SK-N-SH (cell line): ENCODE results near the gene CRYBA1. TPM values are rescaled to one million over a fixed set of nuclear protein-coding genes. Genes with fewer than 3 reads are reported as not detected.
A peak's percentile ranks its signal among the peaks of the same experiment; 100 is the strongest.
"Not testable (repeated sequence)": the region's sequence is repeated elsewhere in the genome, so short reads cannot be mapped to it uniquely, and the experiment has no call there.

ENCODE experiments used
- CTCF ChIA-PET: fragments of 300-600, 350-600 bp; formaldehyde crosslinking; extraction: SDS; loops from one replicate; lab custom pipeline; 2021; lab: Yijun Ruan, JAX
- POLR2A ChIA-PET: fragments of 350-600 bp; sonication (Branson Sonifier 250); formaldehyde crosslinking; extraction: SDS; loops from one replicate; lab custom pipeline; 2020; ENCODE audit warnings: antibody characterized with exemption, inconsistent platforms; lab: Yijun Ruan, JAX
- DNase-seq: peaks from one replicate; pipeline ENCODE4 v3.0.0; 2012
- H2AFZ ChIP-seq: fragments of 200-600 bp; sonication (generic); 2 replicates; pipeline ENCODE4 v1.8.1; 2016; ENCODE audit warnings: antibody characterized with exemption, mild to moderate bottlenecking, low read depth
- H3F3A ChIP-seq: fragments of 200-600 bp; sonication (generic); replicated peaks from 2 replicates; pipeline ENCODE3; 2016; ENCODE audit warnings: antibody characterized with exemption, mild to moderate bottlenecking; ENCODE audit not compliant: insufficient read depth
- H3K27ac ChIP-seq, 2 experiments: fragments of 200-500 bp in 1 of 2; fragments of 200-600 bp in 1 of 2; sonication (Bioruptor generic) in 1 of 2; sonication (generic), shearing (Covaris generic) in 1 of 2; 2 replicates each; pipeline versions ENCODE4 v1.5.1 to v1.6.1; 2014 to 2016; ENCODE audit warnings: low read depth in 2 of 2, inconsistent platforms in 1 of 2, low read length in 1 of 2, mild to moderate bottlenecking in 1 of 2, mixed read lengths in 1 of 2
- H3K27me3 ChIP-seq: fragments of 200-600 bp; sonication (generic), shearing (Covaris generic); 2 replicates; pipeline ENCODE4 v1.6.1; 2016; ENCODE audit warnings: mixed run types; ENCODE audit not compliant: insufficient read depth
- H3K36me3 ChIP-seq, 2 experiments: fragments of 200-500 bp in 1 of 2; fragments of 200-600 bp in 1 of 2; sonication (Bioruptor generic) in 1 of 2; sonication (generic) in 1 of 2; replicated peaks in 1 of 2; 2 replicates each; pipeline versions ENCODE3 to v1.5.1; 2014 to 2016; ENCODE audit warnings: low read length in 1 of 2, mild to moderate bottlenecking in 1 of 2; ENCODE audit not compliant: insufficient read depth in 2 of 2, control insufficient read depth in 1 of 2
- H3K4me1 ChIP-seq, 2 experiments: fragments of 200-500 bp in 1 of 2; fragments of 200-600 bp in 1 of 2; sonication (Bioruptor generic) in 1 of 2; sonication (generic), shearing (Covaris generic) in 1 of 2; 2 replicates each; pipeline versions ENCODE4 v1.5.1 to v1.6.1; 2014 to 2016; ENCODE audit warnings: low read depth in 1 of 2, low read length in 1 of 2, mixed run types in 1 of 2; ENCODE audit not compliant: insufficient read depth in 2 of 2, control insufficient read depth in 1 of 2
- H3K4me2 ChIP-seq: fragments of 200-600 bp; sonication (generic), shearing (Covaris generic); 2 replicates; pipeline ENCODE4 v1.6.1; 2017; ENCODE audit warnings: mixed run types
- H3K4me3 ChIP-seq, 2 experiments: fragments of 200-500 bp in 1 of 2; fragments of 200-600 bp in 1 of 2; sonication (Bioruptor generic) in 1 of 2; sonication (generic), shearing (Covaris generic) in 1 of 2; 2 replicates each; pipeline versions ENCODE4 v1.5.1 to v1.8.1; 2014 to 2016; ENCODE audit warnings: low read depth in 2 of 2, inconsistent platforms in 1 of 2, low read length in 1 of 2, mild to moderate bottlenecking in 1 of 2, mixed read lengths in 1 of 2, moderate library complexity in 1 of 2
- H3K79me2 ChIP-seq: fragments of 200-600 bp; sonication (generic); 2 replicates; pipeline ENCODE4 v1.8.1; 2017; ENCODE audit warnings: mild to moderate bottlenecking; ENCODE audit not compliant: insufficient read depth
- H3K9ac ChIP-seq: fragments of 200-600 bp; sonication (generic); 2 replicates; pipeline ENCODE4 v1.6.1; 2017; ENCODE audit warnings: mixed run types
- H3K9me2 ChIP-seq: fragments of 200-600 bp; sonication (generic); 2 replicates; pipeline ENCODE4 v1.6.1; 2017; ENCODE audit warnings: mixed run types
- H3K9me3 ChIP-seq: fragments of 200-600 bp; sonication (generic); 2 replicates; pipeline ENCODE4 v1.6.1; 2017; ENCODE audit warnings: mixed run types, mild to moderate bottlenecking, moderate library complexity
- H4K20me1 ChIP-seq: fragments of 200-600 bp; sonication (generic); 2 replicates; pipeline ENCODE4 v1.6.1; 2017; ENCODE audit warnings: mild to moderate bottlenecking, mixed run types; ENCODE audit not compliant: insufficient read depth
- EP300 ChIP-seq, 2 experiments: IDR thresholded peaks; 2 replicates each; pipeline versions ENCODE4 v1.4.0 to v1.6.1; 2012; ENCODE audit warnings: borderline replicate concordance in 1 of 2, low read depth in 1 of 2, low read length in 1 of 2
- EZH2phosphoT487 ChIP-seq: fragments of 200-600 bp; sonication (generic); IDR thresholded peaks from 2 replicates; pipeline ENCODE4 v1.6.1; 2017; ENCODE audit warnings: low read depth, mixed run types, mild to moderate bottlenecking, antibody characterized with exemption, moderate library complexity, borderline replicate concordance
- FOSL2 ChIP-seq: IDR thresholded peaks from 2 replicates; pipeline ENCODE4 v1.4.0; 2012; ENCODE audit warnings: low read depth, mild to moderate bottlenecking, moderate library complexity, borderline replicate concordance
- FOXM1 ChIP-seq: IDR thresholded peaks from 2 replicates; pipeline ENCODE4 v1.4.0; 2012; ENCODE audit warnings: low read depth, mild to moderate bottlenecking
- GABPA ChIP-seq: IDR thresholded peaks from 2 replicates; pipeline ENCODE4 v1.4.0; 2012; ENCODE audit warnings: low read depth, mild to moderate bottlenecking
- GATA2 ChIP-seq: sonication (generic); formaldehyde crosslinking; IDR thresholded peaks from 2 replicates; pipeline ENCODE4 v1.5.0; 2020; ENCODE audit warnings: mild to moderate bottlenecking, missing genetic modification reagents
- NFIC ChIP-seq: IDR thresholded peaks from 2 replicates; pipeline ENCODE4 v1.4.0; 2012; ENCODE audit warnings: borderline replicate concordance
- NRF1 ChIP-seq: IDR thresholded peaks from 2 replicates; pipeline ENCODE4 v1.6.1; 2012; ENCODE audit warnings: low read depth, mild to moderate bottlenecking, low read length
- POLR2AphosphoS5 ChIP-seq: IDR thresholded peaks from 2 replicates; pipeline ENCODE4 v1.6.1; 2012; ENCODE audit warnings: low read depth, low read length
- RAD21 ChIP-seq: IDR thresholded peaks from 2 replicates; pipeline ENCODE4 v1.6.1; 2012; ENCODE audit warnings: mild to moderate bottlenecking, low read length
- RFX5 ChIP-seq: IDR thresholded peaks from 2 replicates; pipeline ENCODE4 v1.6.1; 2012; ENCODE audit warnings: mild to moderate bottlenecking, improper control_type of control experiment, low read length
- USF1 ChIP-seq: IDR thresholded peaks from 2 replicates; pipeline ENCODE4 v1.4.0; 2012; ENCODE audit warnings: low read depth, borderline replicate concordance
- USF2 ChIP-seq: fragments of 150-350 bp; IDR thresholded peaks from 2 replicates; pipeline ENCODE4 v1.6.1; 2017; ENCODE audit warnings: antibody characterized with exemption, low read length, low read depth, borderline replicate concordance
- WGBS: methylation state at CpG from one replicate; pipeline ENCODE4 v1.1.6; 2017; ENCODE audit warnings: low lambda C conversion rate; 5-methylcytosine and 5-hydroxymethylcytosine counted together
- polyA plus RNA-seq, 3 experiments: library from polyadenylated mRNA; depleted of rRNA; stranded (reverse); fragments of >200 nt; gene quantifications; 2 replicates each; pipeline ENCODE4 v1.2.3, GENCODE V29; 2012
- TF ChIP-seq, protein P1 (sequence below): IDR thresholded peaks from 2 replicates; pipeline ENCODE4 v1.4.0; 2012; ENCODE audit warnings: low read depth, borderline replicate concordance

The CRYBA1 gene
- polyA plus RNA-seq, 1 of the 3 experiments (the other 2 are of a cell fraction) = not detected

DNA sequence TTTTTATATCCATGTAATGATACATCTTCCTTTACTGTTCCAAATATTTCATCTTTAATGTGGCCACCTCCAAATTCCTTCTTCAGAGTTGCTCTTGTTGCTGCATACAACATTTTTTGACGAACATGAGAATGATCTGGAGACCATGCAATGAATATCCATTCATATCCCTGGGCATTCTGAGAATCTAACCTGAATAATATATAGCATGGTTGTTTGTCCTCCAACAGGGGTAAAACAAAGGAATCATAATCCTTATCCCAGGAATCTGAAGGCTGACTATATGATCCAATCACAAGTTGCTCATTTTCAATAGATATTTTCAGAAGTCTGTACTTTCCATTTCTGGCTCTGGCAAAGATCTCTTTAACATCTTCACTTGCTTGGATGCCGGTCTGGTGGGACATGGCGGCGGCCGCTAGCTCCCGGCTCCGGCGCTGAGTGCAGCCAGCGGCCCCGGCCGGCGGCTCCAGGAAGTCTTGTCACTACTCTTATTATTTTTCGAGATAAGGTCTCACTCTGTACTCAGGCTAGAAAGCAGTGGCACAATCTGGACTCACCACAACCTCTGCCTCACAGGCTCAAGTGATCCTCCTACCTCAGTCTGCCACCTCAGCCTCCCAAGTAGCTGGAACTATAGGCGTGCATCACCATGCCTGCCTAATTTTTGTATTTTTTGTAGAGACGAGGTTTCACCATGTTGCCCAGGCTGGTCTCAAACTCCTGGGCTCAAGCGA is 42.4 kb upstream of the CRYBA1 start:
- H2AFZ ChIP-seq, H3K27ac ChIP-seq, DNase-seq, H3F3A ChIP-seq, H3K9me3 ChIP-seq, H3K9me2 ChIP-seq, H3K27me3 ChIP-seq, H3K4me3 ChIP-seq, H3K9ac ChIP-seq, H3K4me1 ChIP-seq, H3K4me2 ChIP-seq, POLR2A ChIA-PET, H3K79me2 ChIP-seq, H3K36me3 ChIP-seq, H4K20me1 ChIP-seq: not testable (repeated sequence)
- 89% methylated on average over 16 of the region's 16 CpGs for WGBS
- CTCF ChIA-PET = interaction anchor here (0.9 to 1.8 kb wide), 7 partner anchors 9 to 88 kb away, joined by 3 to 10 read pairs (median 3); partner anchors contain the start of gene MYO18A

- no peaks in the 10 kb centered on the region for H3K9me2 ChIP-seq
- H3K27me3 ChIP-seq = no peaks in the 10 kb centered on the region
- H3K4me3 ChIP-seq = no peak overlapping the region
- H2AFZ ChIP-seq = no peak overlapping the region
- no peak overlapping the region for H3K27ac ChIP-seq
- H3K79me2 ChIP-seq = no peaks in the 10 kb centered on the region
- H3K36me3 ChIP-seq = no peaks in the 10 kb centered on the region
- H3K4me1 ChIP-seq = no peaks in the 10 kb centered on the region; a peak in 1 of 4 replicates
- H3K4me2 ChIP-seq = no peak overlapping the region
- POLR2A ChIA-PET = no interaction called here
- TF ChIP-seq EZH2phosphoT487 (no peak), NRF1 (no peak), GATA2 (CRISPR knock-in tag) (peak; percentile 47), USF1 (no peak), USF2 (no peak), RAD21 (no peak)
- TF ChIP-seq, all 33 proteins: peak for 1
- H3F3A ChIP-seq = no peaks in the 10 kb centered on the region
- no peaks in the 10 kb centered on the region for H3K9me3 ChIP-seq
- WGBS = 92% methylated on average over 2 of the region's 2 CpGs
- H3K9ac ChIP-seq = no peak overlapping the region
- CTCF ChIA-PET = interaction anchor here (0.9 to 1.8 kb wide), 9 partner anchors 9 to 81 kb away, joined by 3 to 10 read pairs (median 3); partner anchors contain the start of gene MYO18A
- DNase-seq = peak; percentile 46
- no peaks in the 10 kb centered on the region for H4K20me1 ChIP-seq
Measured at GRCh38 chr17:29205047-29205446, 41.6 kb upstream of the CRYBA1 start.

DNA sequence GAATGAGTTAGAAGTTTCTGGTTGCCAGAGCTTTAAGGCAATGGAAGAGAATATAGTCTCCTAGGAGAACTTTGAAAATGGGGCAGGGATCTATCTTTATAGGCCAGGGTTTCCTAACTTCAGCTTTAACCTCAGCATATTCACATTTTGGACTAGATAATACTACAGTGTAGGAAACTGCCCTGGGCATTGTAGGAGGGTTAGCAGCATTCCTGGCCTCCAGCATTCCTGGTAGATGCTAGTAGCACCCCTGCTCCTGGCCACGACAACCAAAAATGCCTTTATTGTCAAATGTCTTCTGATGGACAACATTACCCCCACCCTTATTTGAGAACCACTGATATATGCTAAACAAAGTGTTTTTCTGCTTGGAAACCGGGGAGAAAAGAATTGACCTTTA is 38.7 kb upstream of the CRYBA1 start:
- H3K4me3 ChIP-seq = no peak overlapping the region
- H3K27ac ChIP-seq = no peak overlapping the region
- H3K9me2 ChIP-seq = no peaks in the 10 kb centered on the region
- DNase-seq = no peak
- TF ChIP-seq FOSL2 (no peak), FOXM1 (no peak), GATA2 (CRISPR knock-in tag) (no peak), EP300 (IDR thresholded peaks at IDR 0.05; ENCODE audit: borderline replicate concordance in 1 of 2, low read depth in 1 of 2, low read length in 1 of 2) (no peak), RFX5 (no peak), GABPA (no peak), NFIC (no peak), USF1 (no peak), POLR2AphosphoS5 (no peak)
- TF ChIP-seq, protein P1, sequence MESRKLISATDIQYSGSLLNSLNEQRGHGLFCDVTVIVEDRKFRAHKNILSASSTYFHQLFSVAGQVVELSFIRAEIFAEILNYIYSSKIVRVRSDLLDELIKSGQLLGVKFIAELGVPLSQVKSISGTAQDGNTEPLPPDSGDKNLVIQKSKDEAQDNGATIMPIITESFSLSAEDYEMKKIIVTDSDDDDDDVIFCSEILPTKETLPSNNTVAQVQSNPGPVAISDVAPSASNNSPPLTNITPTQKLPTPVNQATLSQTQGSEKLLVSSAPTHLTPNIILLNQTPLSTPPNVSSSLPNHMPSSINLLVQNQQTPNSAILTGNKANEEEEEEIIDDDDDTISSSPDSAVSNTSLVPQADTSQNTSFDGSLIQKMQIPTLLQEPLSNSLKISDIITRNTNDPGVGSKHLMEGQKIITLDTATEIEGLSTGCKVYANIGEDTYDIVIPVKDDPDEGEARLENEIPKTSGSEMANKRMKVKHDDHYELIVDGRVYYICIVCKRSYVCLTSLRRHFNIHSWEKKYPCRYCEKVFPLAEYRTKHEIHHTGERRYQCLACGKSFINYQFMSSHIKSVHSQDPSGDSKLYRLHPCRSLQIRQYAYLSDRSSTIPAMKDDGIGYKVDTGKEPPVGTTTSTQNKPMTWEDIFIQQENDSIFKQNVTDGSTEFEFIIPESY = no peak
- POLR2A ChIA-PET = no interaction called here
- no peak overlapping the region for H3K4me2 ChIP-seq
- H3K4me1 ChIP-seq = no peaks in the 10 kb centered on the region; a peak in 1 of 4 replicates
- CTCF ChIA-PET = interaction anchor here (0.6 to 19.8 kb wide), 6 partner anchors 9 to 140 kb away, joined by 3 to 438 read pairs (median 14); partner anchors contain the start of gene MYO18A
- no peak overlapping the region for H3K9ac ChIP-seq
- H2AFZ ChIP-seq = no peak overlapping the region
- H3K36me3 ChIP-seq = no peaks in the 10 kb centered on the region
- no peaks in the 10 kb centered on the region for H3K27me3 ChIP-seq
- H3K79me2 ChIP-seq = no peaks in the 10 kb centered on the region
- H3F3A ChIP-seq = no peaks in the 10 kb centered on the region
- H4K20me1 ChIP-seq = no peaks in the 10 kb centered on the region
- WGBS = 71% methylated on average over 2 of the region's 2 CpGs
- no peaks in the 10 kb centered on the region for H3K9me3 ChIP-seq
